GM12878 (cell line): ENCODE data around the gene COQ5. TPM values are rescaled to one million over a fixed set of nuclear protein-coding genes. Genes with fewer than 3 reads are reported as not detected.

Experiments
- BCL3 ChIP-seq: IDR thresholded peaks from 2 replicates; pipeline ENCODE4 v1.6.1; 2011; ENCODE audit warnings: borderline replicate concordance, low read depth, mild to moderate bottlenecking, moderate library complexity, low read length; ENCODE audit not compliant: insufficient read depth, poor library complexity, severe bottlenecking
- CBX3 ChIP-seq: fragments of 200-600 bp; sonication (generic); IDR thresholded peaks from 2 replicates; pipeline ENCODE4 v1.6.1; 2016; ENCODE audit warnings: low read depth, borderline replicate concordance
- DPF2 ChIP-seq: fragments of 450-650 bp; IDR thresholded peaks from 2 replicates; pipeline ENCODE4 v1.6.1; 2017; ENCODE audit warnings: mild to moderate bottlenecking
- EGR1 ChIP-seq, 2 experiments: IDR thresholded peaks; 1 replicate in 1 of 2; 2 replicates in 1 of 2; pipeline ENCODE4 v1.6.1; 2011 to 2012; ENCODE audit warnings: low read depth in 2 of 2, low read length in 2 of 2, borderline replicate concordance in 1 of 2, mild to moderate bottlenecking in 1 of 2, moderate library complexity in 1 of 2
- FOXK2 ChIP-seq: fragments of 450-650 bp; IDR thresholded peaks from 2 replicates; pipeline ENCODE4 v1.6.1; 2017; ENCODE audit warnings: mild to moderate bottlenecking, moderate library complexity
- IKZF1 ChIP-seq: fragments of 450-650 bp; conservative IDR thresholded peaks from 2 replicates; pipeline ENCODE4 v1.6.1; 2017; ENCODE audit warnings: antibody characterized with exemption, mild to moderate bottlenecking
- IRF5 ChIP-seq: fragments of 450-650 bp; IDR thresholded peaks from 2 replicates; pipeline ENCODE4 v1.6.1; 2017; ENCODE audit warnings: borderline replicate concordance
- NFYA ChIP-seq: IDR thresholded peaks from 2 replicates; pipeline ENCODE4 v1.6.1; 2011; ENCODE audit warnings: low read depth, mild to moderate bottlenecking, low read length, improper control_type of control experiment, borderline replicate concordance
- POLR2AphosphoS2 ChIP-seq: IDR thresholded peaks from 2 replicates; pipeline ENCODE4 v1.6.1; 2011; ENCODE audit warnings: low read depth, mild to moderate bottlenecking, low read length, improper control_type of control experiment, moderate library complexity
- RAD51 ChIP-seq: fragments of 450-650 bp; IDR thresholded peaks from 2 replicates; pipeline ENCODE4 v1.6.1; 2016; ENCODE audit warnings: moderate library complexity, mild to moderate bottlenecking, inconsistent platforms
- RB1 ChIP-seq: fragments of 450-650 bp; formaldehyde crosslinking; IDR thresholded peaks from 2 replicates; pipeline ENCODE4 v1.6.1; 2017; ENCODE audit warnings: mild to moderate bottlenecking, borderline replicate concordance
- RUNX3 ChIP-seq: IDR thresholded peaks from 2 replicates; pipeline ENCODE4 v1.6.1; 2012; ENCODE audit warnings: low read length, inconsistent platforms
- SPI1 ChIP-seq: IDR thresholded peaks from 2 replicates; pipeline ENCODE4 v1.6.1; 2011; ENCODE audit warnings: low read depth, mild to moderate bottlenecking, low read length, moderate library complexity, borderline replicate concordance; ENCODE audit not compliant: insufficient read depth
- TCF12 ChIP-seq: IDR thresholded peaks from 2 replicates; pipeline ENCODE4 v1.6.1; 2011; ENCODE audit warnings: low read depth, mild to moderate bottlenecking, low read length
- polyA plus RNA-seq, 11 experiments: library from polyadenylated mRNA; depleted of rRNA in 4 of 11; unstranded in 6 of 11; stranded (reverse) in 5 of 11; fragments of >200 nt; fragmentation: Nextera tagmentation in 4 of 11; fragmentation: Illumina TruSeq in 1 of 11; extraction: Ambion mirVana in 4 of 11; extraction: Trizol in 1 of 11; gene quantifications; 1 replicate in 1 of 11; 2 replicates in 10 of 11; pipeline versions ENCODE4 v1.2.1 to v1.2.3, GENCODE V29; 2011 to 2016; ENCODE audit warnings: inconsistent platforms in 2 of 11, missing spikeins in 2 of 11, low read depth in 1 of 11
- total RNA-seq, 4 experiments: library from RNA; depleted of rRNA in 3 of 4; stranded (reverse); fragments of >200 nt in 3 of 4; fragmentation: Illumina TruSeq in 1 of 4; extraction: Trizol in 1 of 4; gene quantifications; 2 replicates each; pipeline versions ENCODE4 v1.2.1 to v1.2.3, GENCODE V29; 2013 to 2021

COQ5 gene
- total and polyA plus RNA-seq, 10 of the 15 experiments (the other 5 are each of a cell fraction or from before 2014, with no cell fraction given): 24.8 to 69.3 (median 37.8) TPM

GRCh38 chr12:120534703-120535655 is 6.0 kb upstream of the COQ5 start (continued):
- peak; percentile 18 for TF ChIP-seq DPF2
- TF ChIP-seq RAD51: no peak
- TF ChIP-seq IRF5: no peak
- no peak for TF ChIP-seq IKZF1
- TF ChIP-seq RUNX3: 0 out of 2 replicates have a peak, but pooled peaks have one; percentile 10
- TF ChIP-seq EGR1 (IDR thresholded peaks at IDR 0.05; ENCODE audit: borderline replicate concordance in 1 of 2, low read depth in 2 of 2, low read length in 2 of 2): 0 out of 3 replicates have a peak, but pooled peaks of 1 of the 2 experiments have one; percentile 53
- no peak for TF ChIP-seq TCF12
- TF ChIP-seq FOXK2: no peak
- TF ChIP-seq POLR2AphosphoS2: no peak
- no peak for TF ChIP-seq CBX3
- TF ChIP-seq BCL3: no peak
- TF ChIP-seq SPI1: 0 out of 2 replicates have a peak, but pooled peaks have one; percentile 22
- TF ChIP-seq NFYA: no peak
- TF ChIP-seq RB1: no peak
